Lung microvascular endothelial cell (primary cell): ENCODE measurements around the gene ANAPC2. TPM values are rescaled to one million over a fixed set of nuclear protein-coding genes. Genes with fewer than 3 reads are reported as not detected.

Experiments used
- DNase-seq, 2 donors: peaks; one replicate each; pipeline versions ENCODE4 v3.0.0 to v3.0.0-alpha.2; 2010; ENCODE audit warnings: low read depth in 2 of 2
- total RNA-seq: library from RNA; depleted of rRNA; stranded (reverse); fragments of >200 nt; gene quantifications from 2 replicates; pipeline ENCODE4 v1.2.1, GENCODE V29; 2014

ANAPC2 gene, protein sequence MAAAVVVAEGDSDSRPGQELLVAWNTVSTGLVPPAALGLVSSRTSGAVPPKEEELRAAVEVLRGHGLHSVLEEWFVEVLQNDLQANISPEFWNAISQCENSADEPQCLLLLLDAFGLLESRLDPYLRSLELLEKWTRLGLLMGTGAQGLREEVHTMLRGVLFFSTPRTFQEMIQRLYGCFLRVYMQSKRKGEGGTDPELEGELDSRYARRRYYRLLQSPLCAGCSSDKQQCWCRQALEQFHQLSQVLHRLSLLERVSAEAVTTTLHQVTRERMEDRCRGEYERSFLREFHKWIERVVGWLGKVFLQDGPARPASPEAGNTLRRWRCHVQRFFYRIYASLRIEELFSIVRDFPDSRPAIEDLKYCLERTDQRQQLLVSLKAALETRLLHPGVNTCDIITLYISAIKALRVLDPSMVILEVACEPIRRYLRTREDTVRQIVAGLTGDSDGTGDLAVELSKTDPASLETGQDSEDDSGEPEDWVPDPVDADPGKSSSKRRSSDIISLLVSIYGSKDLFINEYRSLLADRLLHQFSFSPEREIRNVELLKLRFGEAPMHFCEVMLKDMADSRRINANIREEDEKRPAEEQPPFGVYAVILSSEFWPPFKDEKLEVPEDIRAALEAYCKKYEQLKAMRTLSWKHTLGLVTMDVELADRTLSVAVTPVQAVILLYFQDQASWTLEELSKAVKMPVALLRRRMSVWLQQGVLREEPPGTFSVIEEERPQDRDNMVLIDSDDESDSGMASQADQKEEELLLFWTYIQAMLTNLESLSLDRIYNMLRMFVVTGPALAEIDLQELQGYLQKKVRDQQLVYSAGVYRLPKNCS
- 13.7 and 16.9 TPM in 2 replicates for total RNA-seq

DNA sequence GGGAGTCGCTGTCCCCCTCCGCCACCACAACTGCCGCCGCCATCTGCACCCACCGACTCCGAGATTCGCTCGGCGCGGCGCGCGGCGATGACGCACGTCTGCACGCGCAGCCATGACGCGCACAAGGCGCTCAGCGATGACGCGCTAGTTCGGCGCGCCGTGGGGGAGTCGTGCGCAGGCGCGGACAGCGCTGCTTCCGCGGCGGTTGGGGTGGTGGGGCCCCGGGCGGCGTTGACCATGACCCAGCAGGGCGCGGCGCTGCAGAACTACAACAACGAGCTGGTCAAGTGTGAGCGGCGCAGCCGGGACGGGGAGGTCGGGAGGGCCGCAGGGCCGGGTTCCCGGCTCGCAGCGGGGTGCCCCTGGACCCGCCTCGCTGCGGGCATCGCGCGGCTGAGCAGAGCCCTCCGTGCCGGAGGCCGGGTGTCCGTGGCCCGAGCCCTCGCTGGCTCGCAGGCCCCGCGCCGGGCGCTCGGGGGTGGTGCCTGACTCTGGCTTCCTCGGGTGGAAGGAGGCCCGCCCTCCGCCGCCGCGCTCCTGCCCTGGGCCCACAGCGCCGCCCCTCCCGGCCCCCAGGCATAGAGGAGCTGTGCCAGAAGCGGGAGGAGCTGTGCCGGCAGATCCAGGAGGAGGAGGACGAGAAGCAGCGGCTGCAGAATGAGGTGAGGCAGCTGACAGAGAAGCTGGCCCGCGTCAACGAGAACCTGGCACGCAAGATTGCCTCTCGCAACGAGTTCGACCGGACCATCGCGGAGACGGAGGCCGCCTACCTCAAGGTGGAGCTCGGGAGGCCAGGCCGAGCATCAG lies at the start of gene ANAPC2, which contains the start of gene SSNA1:
ANAPC2 (minus strand) TSS at position 71 of the 807 bp plus-strand sequence; CDS start at position 43, 28 bp downstream.
SSNA1 (plus strand) TSS at position 187 of the 807 bp plus-strand sequence; CDS start at position 238, 51 bp downstream.
- peak; percentile 96 to 97 for DNase-seq

DNA sequence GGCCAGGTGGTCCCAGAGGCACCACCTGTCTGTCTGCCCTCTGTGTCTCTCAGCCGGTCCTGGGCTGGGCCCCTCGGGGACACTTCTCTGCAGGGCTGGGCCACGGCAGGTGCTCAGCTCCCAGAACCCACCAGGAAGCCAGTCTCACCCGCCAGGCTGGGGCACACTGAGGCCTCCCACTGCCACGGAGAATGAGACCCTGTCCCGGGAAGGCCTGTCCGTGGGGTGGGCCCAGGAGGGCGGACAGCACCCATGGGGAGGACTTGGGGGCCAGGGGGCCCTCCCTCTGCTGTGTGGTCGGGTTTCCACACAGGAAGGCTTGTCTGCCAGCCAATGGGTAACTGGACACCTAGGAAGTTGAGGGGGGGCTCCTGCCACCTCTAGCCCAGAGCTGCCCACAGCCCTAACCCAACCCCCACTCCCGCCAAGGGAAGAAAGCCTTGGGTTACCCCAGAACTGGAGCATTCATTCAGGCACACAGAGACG lies 48.6 kb upstream of the ANAPC2 start:
- no peak for DNase-seq

DNA sequence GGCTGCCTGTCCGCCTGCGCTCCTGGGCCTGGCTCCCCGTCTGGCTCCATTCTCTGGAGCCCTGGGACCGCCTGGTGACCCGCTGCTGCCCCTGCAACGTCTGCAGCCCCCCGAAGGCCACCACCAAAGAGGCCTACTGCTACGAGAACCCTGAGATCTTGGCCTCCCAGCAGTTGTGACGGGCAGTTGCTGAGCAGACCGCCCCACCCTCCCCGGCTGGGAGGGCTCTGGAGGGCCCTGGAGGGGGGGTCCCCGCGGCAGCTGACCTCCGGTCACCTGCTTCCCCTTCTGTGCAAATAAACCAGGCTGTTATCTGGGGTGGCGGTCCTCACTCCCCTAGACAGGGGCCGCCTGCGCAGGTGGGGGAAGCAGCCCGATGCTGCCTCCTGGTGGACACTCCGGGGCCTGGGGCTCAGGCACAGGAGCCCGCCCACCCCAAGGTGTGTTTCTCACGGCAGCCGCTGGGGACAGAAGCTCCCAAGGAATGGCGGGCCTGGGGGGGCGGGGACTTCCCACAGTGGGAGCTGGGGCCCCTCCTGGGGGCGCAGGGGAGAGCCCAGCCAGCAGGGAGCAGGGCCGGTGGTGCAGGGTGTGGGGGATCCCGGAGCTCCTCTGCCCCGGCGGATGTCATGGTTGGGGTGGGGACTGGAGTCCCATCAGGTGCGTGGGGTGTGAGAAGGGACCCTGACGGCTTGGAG lies 48.0 kb upstream of the ANAPC2 start:
- DNase-seq, result peak; percentile 79 to 89

DNA sequence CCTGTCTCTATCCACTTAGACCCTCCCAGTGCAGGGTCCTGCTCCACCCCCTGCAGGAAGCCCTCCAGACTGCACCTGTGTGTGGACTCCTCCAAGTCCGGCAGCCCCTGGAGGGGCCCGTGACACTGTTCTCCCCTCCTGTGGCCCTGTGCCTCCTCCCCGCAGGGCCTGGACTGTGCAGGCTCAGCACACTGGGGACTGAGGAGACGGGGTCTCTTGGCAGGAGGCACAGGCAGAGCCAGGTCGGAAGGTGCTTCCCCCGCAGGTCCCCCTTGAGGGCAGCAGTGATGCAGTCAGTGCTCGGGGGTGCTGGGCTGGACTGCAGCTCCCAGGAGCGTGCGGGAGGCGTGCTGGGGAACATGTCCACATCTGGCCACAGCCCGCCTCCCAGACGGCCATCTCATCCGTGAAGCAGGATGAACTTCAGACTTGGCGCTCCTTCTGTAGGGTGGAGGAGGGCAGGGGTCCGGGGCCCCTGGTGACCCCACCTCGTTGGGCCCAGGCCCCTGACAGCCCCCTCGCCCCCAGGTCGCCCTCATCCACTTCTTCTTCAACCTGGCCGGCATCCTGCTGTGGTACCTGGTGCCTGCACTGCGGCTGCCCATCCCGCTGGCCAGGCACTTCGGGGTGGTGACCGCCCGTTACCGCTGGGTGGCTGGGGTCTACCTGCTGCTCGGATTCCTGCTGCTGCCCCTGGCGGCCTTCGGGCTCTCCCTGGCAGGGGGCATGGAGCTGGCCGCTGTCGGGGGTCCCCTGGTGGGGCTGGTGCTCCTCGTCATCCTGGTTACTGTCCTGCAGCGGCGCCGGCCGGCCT lies 47.3 kb upstream of the ANAPC2 start:
- no peak for DNase-seq

DNA sequence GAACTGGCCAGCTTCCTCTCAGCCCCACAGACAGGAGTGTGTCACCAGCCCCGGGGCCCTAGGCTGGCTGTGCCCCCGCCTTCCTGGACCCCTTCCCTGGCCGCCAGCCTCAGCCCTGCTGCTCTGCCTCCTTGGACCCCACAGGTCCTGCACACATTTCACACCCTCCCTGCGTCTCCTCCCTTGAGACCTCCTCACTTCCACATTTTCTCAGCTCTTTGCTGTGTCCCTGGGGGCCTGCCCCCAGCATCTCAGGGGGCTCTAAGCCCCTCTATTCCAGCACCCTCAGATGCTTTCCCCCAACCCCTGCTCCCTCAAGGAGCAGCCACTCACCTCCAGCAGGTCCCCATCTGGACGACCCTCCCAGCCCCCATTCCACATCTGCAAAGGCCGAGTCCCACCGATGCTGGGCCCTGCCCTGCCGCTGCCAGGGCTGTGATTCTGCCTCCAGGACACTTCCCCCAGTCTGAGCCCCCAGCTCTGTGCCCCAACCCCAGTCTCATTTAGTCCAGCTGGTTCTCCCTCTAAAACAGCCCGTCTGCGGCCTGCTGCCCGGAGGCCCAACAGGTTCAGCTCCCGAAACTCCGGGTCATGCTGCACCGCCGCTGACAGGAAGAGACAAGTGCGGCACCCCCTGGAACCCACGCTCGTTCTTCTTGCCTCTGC lies 46.5 kb upstream of the ANAPC2 start:
- DNase-seq, result no peak

DNA sequence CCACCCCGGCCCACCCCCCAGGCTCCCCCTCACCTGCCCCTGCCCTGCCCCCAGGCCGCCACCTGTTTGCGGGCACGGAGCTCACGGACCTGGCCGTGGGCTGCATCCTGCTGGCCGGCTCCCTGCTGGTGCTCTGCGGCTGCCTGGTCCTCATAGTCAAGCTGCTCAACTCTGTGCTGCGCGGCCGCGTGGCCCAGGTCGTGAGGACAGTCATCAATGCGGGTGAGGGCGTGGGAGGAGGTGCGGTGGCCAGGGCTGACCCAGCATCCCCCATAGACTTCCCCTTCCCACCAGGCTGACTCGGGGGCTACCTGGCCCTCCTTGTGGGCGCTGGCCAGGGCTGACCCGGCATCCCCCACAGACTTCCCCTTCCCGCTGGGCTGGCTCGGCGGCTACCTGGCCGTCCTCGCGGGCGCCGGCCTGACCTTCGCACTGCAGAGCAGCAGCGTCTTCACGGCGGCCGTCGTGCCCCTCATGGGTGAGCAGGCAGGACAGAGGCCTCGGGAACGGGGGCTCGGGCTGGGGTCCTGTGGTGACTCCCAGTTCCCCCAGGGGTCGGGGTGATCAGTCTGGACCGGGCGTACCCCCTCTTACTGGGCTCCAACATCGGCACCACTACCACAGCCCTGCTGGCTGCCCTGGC lies 45.8 kb upstream of the ANAPC2 start:
- no peak for DNase-seq

DNA sequence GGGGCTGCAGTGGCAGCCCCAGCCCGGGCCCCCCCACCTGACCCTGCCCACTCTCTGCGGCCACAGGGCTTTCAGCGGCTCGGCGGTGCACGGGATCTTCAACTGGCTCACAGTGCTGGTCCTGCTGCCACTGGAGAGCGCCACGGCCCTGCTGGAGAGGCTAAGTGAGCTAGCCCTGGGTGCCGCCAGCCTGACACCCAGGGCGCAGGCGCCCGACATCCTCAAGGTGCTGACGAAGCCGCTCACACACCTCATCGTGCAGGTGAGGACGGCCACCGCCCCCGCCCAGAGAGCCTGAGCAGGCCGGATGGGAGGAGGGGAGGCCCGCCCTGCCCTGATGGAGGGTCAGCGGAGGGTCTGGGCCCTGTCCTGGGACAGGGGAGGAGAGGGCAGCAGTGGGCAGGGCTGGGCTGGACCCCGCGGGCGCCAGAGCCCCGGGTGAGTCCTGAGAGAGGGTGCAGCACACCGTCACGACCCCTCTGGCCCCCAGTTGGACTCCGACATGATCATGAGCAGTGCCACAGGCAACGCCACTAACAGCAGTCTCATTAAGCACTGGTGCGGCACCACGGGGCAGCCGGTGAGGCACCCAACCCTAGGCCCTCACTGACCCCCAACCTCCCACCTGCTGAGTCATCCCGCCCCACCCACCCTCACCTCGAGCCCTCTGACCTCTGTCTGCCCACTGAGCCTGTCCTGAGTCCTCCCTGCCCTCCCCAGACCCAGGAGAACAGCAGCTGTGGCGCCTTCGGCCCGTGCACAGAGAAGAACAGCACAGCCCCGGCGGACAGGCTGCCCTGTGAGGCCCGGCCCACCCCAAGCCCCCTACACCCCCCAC lies 45.0 kb upstream of the ANAPC2 start:
- DNase-seq, result no peak

DNA sequence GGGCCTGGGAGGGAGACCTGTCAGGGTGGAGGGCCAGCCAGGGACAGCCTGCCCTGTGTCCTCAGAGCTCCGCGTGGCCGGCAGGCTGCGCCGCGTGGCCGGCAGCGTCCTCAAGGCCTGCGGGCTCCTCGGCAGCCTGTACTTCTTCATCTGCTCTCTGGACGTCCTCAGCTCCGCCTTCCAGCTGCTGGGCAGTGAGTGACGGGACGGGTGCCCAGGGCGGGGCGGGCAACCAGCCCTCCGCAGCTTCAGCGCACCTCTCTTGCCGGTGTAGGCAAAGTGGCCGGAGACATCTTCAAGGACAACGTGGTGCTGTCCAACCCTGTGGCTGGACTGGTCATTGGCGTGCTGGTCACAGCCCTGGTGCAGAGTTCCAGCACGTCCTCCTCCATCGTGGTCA lies 44.1 kb upstream of the ANAPC2 start:
- no peak for DNase-seq

DNA sequence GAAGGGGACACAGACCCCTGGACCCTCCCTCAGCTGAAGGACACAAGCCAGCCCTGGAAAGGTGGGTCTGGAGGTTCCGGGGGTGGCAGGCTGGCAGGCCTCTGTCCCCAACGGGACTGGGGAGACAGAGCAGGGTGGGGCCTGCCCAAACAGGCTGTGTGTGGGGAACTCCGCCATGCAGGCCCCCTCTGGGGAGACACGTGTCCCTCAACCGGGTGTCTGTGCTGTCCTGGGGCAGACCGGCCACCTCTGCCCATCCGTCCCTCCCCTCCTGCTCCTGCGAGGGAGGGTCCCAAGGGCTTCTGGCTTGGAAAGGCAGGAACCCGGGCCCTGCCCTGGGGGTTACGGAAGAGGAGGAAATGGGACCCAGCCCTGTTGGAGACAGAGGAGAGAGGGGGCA lies 43.7 kb upstream of the ANAPC2 start:
- DNase-seq, result no peak

DNA sequence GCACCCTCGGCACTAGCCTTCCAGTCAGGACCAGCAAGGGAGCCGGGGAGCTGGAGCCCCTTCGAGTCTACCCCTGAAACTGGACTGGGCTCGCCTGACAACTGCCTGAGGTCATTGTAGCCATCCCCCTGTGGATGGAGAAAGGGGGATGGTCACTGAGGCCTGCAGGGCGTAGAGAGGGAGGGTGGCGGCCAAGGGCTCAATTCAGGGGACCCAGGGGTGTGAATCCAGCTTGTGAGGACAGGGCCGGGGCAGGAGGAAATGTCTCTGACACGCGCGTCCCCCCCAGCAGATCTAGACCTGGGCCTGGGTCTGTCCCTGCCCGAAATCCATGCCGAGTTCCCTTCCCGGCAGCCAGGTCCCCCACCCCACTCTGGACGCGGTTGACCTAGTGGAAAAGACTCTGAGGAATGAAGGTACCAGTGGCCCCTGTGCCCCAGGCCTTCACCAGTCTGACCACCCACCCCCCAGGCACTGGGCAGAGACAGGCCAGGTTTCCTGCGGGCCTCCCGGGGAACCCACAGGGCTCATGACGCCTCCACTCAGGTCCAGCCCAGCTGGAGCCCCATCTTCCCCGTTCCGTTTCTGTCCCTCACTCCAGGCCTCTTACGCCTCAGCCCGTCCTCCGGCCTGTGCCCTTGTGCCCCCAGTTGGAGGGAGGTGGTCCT lies 43.1 kb upstream of the ANAPC2 start:
- DNase-seq, result no peak

DNA sequence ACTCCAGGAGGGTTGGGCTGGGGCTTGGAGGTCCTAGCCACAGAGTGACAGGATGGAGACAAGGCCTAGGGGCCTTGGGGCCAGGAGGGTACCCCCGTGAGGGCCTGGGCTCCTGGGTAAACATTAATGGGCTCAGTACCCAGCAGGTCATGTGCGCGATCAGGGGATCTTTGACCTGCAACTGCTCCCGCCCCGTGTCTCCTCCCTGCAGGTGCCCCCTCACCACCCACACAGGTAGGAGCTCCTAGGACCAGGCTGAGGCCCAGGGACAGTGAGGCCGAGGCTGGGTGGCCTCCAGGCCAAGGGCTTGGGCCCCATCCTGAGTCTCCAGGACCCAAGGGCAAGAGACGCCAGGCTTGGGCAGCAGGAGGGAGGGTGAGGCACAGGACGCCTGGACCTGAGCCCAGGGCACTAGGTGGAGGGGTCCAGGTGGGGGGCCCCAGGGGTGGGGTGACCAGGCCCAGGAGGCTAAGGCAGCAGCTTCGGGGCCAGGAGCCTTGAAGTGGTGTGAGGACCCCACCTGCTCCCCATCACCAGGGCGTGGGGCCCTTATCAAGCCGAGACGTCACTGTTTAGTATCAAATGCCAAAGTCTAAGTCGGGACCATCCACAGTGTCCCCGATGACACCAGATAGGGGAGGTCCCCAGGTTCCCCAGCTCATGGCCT lies 42.5 kb upstream of the ANAPC2 start, which contains the start of gene SLC34A3:
SLC34A3 (plus strand) TSS at position 197 of the 667 bp plus-strand sequence. CDS start 802 bp downstream, outside the sequence.
- DNase-seq, result no peak

DNA sequence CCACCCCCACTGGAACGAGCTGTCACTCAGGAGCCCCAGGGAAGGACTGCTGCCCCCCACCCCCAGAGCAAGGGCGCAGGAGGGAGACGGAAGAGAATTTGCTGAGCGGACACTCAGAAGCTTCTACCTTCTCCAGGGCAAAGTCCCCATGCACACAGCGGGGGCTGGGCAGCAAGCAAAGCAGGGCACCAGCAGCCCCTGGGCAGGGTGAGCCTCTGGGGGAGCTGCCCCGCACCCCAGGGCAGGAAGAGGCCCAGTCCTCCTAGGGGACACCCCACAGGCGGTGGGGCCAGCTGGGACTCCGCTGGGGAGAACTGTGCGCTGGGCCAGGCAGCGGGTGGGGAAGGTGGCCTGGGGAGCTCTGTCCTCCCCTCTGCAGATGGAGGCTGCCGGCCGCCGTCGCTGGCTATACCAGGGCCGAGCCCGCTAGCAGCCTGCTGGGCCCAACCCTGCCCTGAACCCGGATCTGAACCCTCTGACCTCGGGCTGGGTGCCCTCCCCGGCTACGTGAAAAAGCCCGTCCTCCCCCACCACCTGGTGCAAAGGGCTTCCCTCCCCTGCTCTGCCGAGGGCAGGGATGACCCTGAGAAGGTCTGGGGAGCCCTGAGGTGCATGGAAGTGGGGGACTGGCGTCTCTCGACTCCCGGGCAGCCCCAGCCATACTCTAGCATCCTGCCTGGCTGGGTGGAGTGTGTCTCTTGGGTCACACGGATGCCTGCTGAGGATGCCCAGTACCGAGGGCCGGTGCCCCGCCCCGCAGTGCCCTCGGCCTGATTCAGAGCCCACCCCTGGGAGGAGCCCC lies 41.7 kb upstream of the ANAPC2 start:
- no peak for DNase-seq

DNA sequence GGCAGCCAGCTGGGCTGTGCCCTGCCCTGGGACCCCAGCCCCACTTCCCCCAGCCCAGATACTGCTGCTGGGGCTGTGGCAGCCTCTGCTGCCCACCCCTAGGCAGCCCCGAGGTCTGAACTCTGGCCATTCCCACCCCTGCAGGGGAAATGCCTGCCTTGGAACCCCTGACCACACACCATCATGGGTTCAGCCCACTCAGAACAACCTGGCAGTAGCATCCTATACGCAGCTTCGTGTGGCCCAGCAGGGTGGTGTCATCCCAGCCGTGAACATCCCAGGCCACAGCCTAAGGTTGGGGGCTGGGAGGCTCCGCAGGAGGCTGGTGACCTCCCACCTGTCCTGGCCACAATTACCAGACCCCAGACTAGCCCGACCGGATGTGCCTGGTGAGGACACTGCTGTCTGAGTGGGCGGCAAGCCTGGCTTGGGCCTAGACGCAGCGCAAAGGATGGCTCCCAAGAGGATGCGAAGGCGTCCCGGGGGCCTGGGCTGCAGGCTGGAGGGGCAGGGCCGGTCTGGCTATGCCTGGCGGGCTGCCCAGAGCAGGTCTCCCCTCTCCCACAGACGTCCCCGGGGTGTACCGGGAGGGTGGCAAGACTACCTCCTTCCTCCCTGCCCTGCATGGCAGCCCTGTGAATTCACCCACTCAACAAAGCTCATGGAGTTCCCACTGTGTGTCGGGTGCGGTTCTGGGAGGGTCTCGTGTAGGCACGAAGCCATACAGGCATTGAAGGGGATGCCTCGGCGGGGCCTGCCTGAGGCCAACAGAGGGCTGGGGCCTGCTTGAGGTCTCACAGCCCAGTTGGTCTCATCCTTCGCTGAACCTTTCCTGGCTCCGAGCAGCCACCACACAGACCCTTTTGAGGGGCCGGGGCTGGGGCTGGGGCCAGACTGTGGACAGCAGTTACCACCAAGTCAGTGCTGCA lies 40.9 kb upstream of the ANAPC2 start:
- DNase-seq, result no peak

DNA sequence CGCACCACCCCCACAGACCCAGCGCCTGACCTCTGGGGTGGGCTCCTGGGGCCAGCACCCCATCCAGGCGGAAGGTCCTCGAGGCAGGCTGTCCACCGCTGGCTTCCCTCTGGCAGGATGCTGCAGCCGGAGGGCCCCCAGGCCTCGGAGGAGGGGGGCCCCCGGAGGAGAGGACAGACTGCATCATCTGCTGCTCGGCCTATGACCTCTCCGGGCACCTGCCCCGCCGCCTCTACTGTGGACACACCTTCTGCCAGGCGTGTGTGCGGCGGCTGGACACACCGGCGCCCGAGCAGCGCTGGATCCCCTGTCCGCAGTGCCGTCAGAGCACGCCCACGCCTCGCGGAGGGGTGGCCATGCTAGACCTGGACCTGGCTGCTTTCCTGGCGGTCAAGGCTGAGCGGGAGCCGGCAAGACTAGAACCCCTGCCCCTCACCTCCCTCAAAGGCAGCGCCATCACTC lies 40.2 kb upstream of the ANAPC2 start:
- no peak for DNase-seq
